ENCODE results near the gene DZIP3.

DNA sequence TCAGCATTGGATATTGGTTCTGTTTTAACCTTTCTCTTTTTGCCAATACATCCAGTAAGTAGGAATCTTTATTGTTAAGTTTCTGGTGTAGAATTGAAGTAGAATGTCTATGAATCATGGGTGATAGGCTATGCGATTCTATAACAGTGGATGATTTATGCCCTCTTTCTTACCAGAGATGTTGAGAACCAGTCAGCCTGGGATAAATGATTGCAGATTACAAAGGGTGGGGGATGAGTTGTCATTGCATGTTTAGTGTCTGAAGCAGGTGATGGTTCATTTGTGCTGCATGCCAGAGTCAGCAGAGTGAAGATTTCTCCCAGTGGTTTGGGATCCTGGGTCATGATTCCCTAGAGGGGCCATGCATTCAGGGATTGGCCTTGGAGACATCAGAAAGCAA is 153.4 kb downstream of the DZIP3 start:
- TF ChIP-seq EZH2 (IDR thresholded peaks at IDR 0.05) (no peak), POLR2AphosphoS5 (IDR thresholded peaks at IDR 0.05; ENCODE audit: borderline replicate concordance, low read depth, low read length) (no peak), FOXP2 (optimal IDR thresholded peaks at IDR 0.05; ENCODE audit: control extremely low read depth, extremely low read length, insufficient read depth) (no peak)

Measured in SK-N-MC (cell line).